VCaP (cell line): ENCODE measurements around the gene DIMT1.

Experiments used
- H3K27ac ChIP-seq: fragments of 450-650 bp; 2 replicates; pipeline ENCODE4 v1.5.1; 2017
- CTCF ChIP-seq: fragments of 450-650 bp; conservative IDR thresholded peaks from 2 replicates; pipeline ENCODE4 v1.5.1; 2017; ENCODE audit warnings: mild to moderate bottlenecking, moderate library complexity

DIMT1 gene

GRCh38 chr5:62419609-62420008, 15.9 kb upstream of the DIMT1 start:
- no peak overlapping the region for H3K27ac ChIP-seq
- no peak for TF ChIP-seq CTCF

- H3K27ac ChIP-seq: no peak overlapping the region
- TF ChIP-seq CTCF: no peak
Measured at GRCh38 chr5:62418462-62419076, 14.9 kb upstream of the DIMT1 start.

- no peak overlapping the region for H3K27ac ChIP-seq
- TF ChIP-seq CTCF: no peak
Measured at GRCh38 chr5:62413711-62414110, 10.0 kb upstream of the DIMT1 start.

DNA sequence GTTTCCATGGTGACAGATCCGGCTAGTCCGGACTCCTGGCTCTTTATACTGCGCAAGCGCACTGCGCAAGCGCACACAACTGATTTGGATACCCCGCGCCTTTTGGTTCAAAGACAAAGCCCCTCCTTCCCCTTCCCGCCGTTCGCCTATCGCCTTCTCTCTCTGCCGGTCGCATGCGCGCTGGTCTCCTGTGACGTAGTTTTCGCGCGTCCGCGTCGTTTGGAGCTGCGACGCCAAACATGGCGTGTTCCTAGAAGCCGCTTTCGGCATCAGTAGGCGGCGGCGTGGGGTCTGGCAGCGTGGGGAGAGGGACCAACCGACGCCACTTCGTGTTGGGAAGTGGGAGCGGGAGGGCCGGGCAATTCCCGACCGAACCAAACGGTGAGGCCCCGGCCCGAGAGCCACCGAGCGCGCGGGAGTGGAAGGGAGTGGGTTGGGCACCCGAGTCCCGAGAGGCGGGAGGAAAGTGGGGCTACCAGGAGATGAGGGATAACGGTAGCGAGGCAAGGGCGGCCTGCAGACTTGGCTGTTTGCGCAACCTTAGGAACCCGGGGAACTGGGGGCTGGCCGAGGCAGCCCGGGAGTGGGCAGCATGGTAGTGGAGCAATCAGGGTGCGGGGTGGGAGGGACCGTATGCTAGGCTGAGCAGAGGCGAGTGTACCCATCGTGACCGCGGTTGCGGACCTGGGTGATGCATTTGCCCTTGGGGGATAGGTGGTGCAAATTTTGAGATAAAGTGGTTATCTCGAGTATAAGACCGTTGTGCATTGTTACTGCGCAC, 9.0 kb upstream of the DIMT1 start, which contains the start of gene IPO11:
Gene IPO11 (plus strand): TSS at position 215 of the 781 bp plus-strand sequence. CDS start 24,517 bp downstream, outside the sequence.
- peak within 1 kb of the TSS; percentile 98 for H3K27ac ChIP-seq

GRCh38 chr5:62395210-62395950, 8.3 kb downstream of the DIMT1 start:
- TF ChIP-seq CTCF: no peak
- no peak overlapping the region for H3K27ac ChIP-seq

More for the DNA sequence above, 9.0 kb upstream of the DIMT1 start, which contains the start of gene IPO11:
- no peak for TF ChIP-seq CTCF

GRCh38 chr5:62386824-62387223, 16.9 kb downstream of the DIMT1 start:
- no peak overlapping the region for H3K27ac ChIP-seq

More at GRCh38 chr5:62386824-62387223, 16.9 kb downstream of the DIMT1 start:
- no peak for TF ChIP-seq CTCF
